Liver (tissue), 9 donors: Measurements from ENCODE around the gene TCFL5. TPM values are rescaled to one million over a fixed set of nuclear protein-coding genes. Genes with fewer than 3 reads are reported as not detected.

Experiments used
- DNase-seq: peaks from one replicate; pipeline ENCODE4 v3.0.0-alpha.2; 2017; ENCODE audit warnings: low spot score
- H3K27ac ChIP-seq, 2 donors: one replicate each; pipeline ENCODE4 v1.7.0; 2013; ENCODE audit warnings: inconsistent platforms in 2 of 2, low read length in 2 of 2, control low read depth in 1 of 2, low read depth in 1 of 2, mild to moderate bottlenecking in 1 of 2
- H3K27me3 ChIP-seq, 4 donors: one replicate each; pipeline versions ENCODE4 v1.6.1 to v1.7.0; 2013; ENCODE audit warnings: low read length in 3 of 4, inconsistent platforms in 1 of 4, mild to moderate bottlenecking in 1 of 4, moderate library complexity in 1 of 4; ENCODE audit not compliant: control insufficient read depth in 4 of 4, insufficient read depth in 4 of 4
- H3K36me3 ChIP-seq, 4 donors: one replicate each; pipeline versions ENCODE4 v1.6.1 to v1.7.0; 2013; ENCODE audit warnings: low read length in 3 of 4, mild to moderate bottlenecking in 3 of 4, low read depth in 1 of 4, moderate library complexity in 1 of 4; ENCODE audit not compliant: control insufficient read depth in 4 of 4, insufficient read depth in 3 of 4
- H3K4me1 ChIP-seq, 4 donors: one replicate each; pipeline versions ENCODE4 v1.6.1 to v1.7.0; 2013; ENCODE audit warnings: low read length in 3 of 4, mild to moderate bottlenecking in 3 of 4, moderate library complexity in 1 of 4; ENCODE audit not compliant: control insufficient read depth in 4 of 4, insufficient read depth in 4 of 4
- H3K4me3 ChIP-seq, 3 donors: one replicate each; pipeline versions ENCODE4 v1.6.1 to v1.7.0; 2013; ENCODE audit warnings: low read length in 3 of 3, control low read depth in 1 of 3, low read depth in 1 of 3, mild to moderate bottlenecking in 1 of 3
- H3K9ac ChIP-seq, 2 donors: one replicate each; pipeline ENCODE4 v1.7.0; 2013; ENCODE audit warnings: low read length in 2 of 2, mild to moderate bottlenecking in 2 of 2, moderate library complexity in 2 of 2, control low read depth in 1 of 2, low read depth in 1 of 2
- H3K9me3 ChIP-seq, 4 donors: one replicate each; pipeline versions ENCODE4 v1.6.1 to v1.7.0; 2013; ENCODE audit warnings: low read length in 3 of 4; ENCODE audit not compliant: control insufficient read depth in 4 of 4
- ATF3 ChIP-seq: IDR thresholded peaks from 2 replicates; pipeline ENCODE4 v1.6.1; 2016; ENCODE audit warnings: antibody characterized with exemption
- EGR1 ChIP-seq, 2 donors: IDR thresholded peaks; 2 replicates each; pipeline ENCODE4 v1.6.1; 2016 to 2018; ENCODE audit warnings: antibody characterized with exemption in 2 of 2, low read depth in 2 of 2
- FOXA1 ChIP-seq: IDR thresholded peaks from 2 replicates; pipeline ENCODE4 v1.6.1; 2016; ENCODE audit warnings: antibody characterized with exemption
- FOXA2 ChIP-seq: IDR thresholded peaks from 2 replicates; pipeline ENCODE4 v1.6.1; 2016; ENCODE audit warnings: antibody characterized with exemption
- GABPA ChIP-seq, 2 donors: IDR thresholded peaks in 1 of 2; conservative IDR thresholded peaks in 1 of 2; 2 replicates each; pipeline ENCODE4 v1.6.1; 2016; ENCODE audit warnings: antibody characterized with exemption in 2 of 2, mild to moderate bottlenecking in 1 of 2, moderate library complexity in 1 of 2
- HNF4G ChIP-seq: IDR thresholded peaks from 2 replicates; pipeline ENCODE4 v1.6.1; 2016; ENCODE audit warnings: antibody characterized with exemption
- JUND ChIP-seq, 2 donors: IDR thresholded peaks; 2 replicates each; pipeline ENCODE4 v1.6.1; 2016; ENCODE audit warnings: antibody characterized with exemption in 2 of 2
- MAX ChIP-seq: IDR thresholded peaks from 2 replicates; pipeline ENCODE4 v1.6.1; 2016; ENCODE audit warnings: antibody characterized with exemption
- NR2F2 ChIP-seq: IDR thresholded peaks from 2 replicates; pipeline ENCODE4 v1.6.1; 2016; ENCODE audit warnings: antibody characterized with exemption
- RAD21 ChIP-seq, 2 donors: IDR thresholded peaks; 2 replicates each; pipeline ENCODE4 v1.6.1; 2016; ENCODE audit warnings: antibody characterized with exemption in 2 of 2, mild to moderate bottlenecking in 2 of 2
- REST ChIP-seq: IDR thresholded peaks from 2 replicates; pipeline ENCODE4 v1.6.1; 2016; ENCODE audit warnings: antibody characterized with exemption, mild to moderate bottlenecking
- RXRA ChIP-seq, 2 donors: IDR thresholded peaks; 2 replicates each; pipeline ENCODE4 v1.6.1; 2017 to 2018; ENCODE audit warnings: antibody characterized with exemption in 2 of 2, mild to moderate bottlenecking in 1 of 2
- SP1 ChIP-seq: IDR thresholded peaks from 2 replicates; pipeline ENCODE4 v1.6.1; 2018; ENCODE audit warnings: antibody characterized with exemption, mild to moderate bottlenecking
- YY1 ChIP-seq: IDR thresholded peaks from 2 replicates; pipeline ENCODE4 v1.6.1; 2016; ENCODE audit warnings: antibody characterized with exemption, mild to moderate bottlenecking
- ZBTB33 ChIP-seq: IDR thresholded peaks from 2 replicates; pipeline ENCODE4 v1.6.1; 2016; ENCODE audit warnings: antibody characterized with exemption
- WGBS: extraction: QIAGEN DNeasy Blood & Tissue Kit; methylation state at CpG from one replicate; pipeline ENCODE4 v1.1.7; 2013; 5-methylcytosine and 5-hydroxymethylcytosine counted together
- polyA plus RNA-seq, 2 donors: library from polyadenylated mRNA; stranded (reverse) in 1 of 2; unstranded in 1 of 2; fragments of 200-250 nt in 1 of 2; fragments of >200 nt in 1 of 2; fragmentation: Nextera tagmentation in 1 of 2; extraction: Ambion mirVana in 1 of 2; gene quantifications; one replicate each; pipeline versions ENCODE4 v1.2.1 to v1.2.3, GENCODE V29; 2013 to 2015
- total RNA-seq, 2 donors: library from RNA; depleted of rRNA; stranded (reverse); fragments of >200 nt; gene quantifications; one replicate each; pipeline ENCODE4 v1.2.3, GENCODE V29; 2014
- donor health status: healthy.
- donor health status: healthy.
- donor health status: healthy.
- donor health status: healthy.
- donor health status: healthy.

The TCFL5 gene
- total and polyA plus RNA-seq, 4 donors = 0.79 to 3.8 (median 2.2) TPM

- H3K4me3 ChIP-seq = no peak overlapping the region
- WGBS = 89% methylated on average over 45 of the region's 45 CpGs
- peaks cover 0 to 15% (median 8%) of the 10 kb centered on the region in 4 donors for H3K4me1 ChIP-seq
- H3K9me3 ChIP-seq = no peaks in the 10 kb centered on the region
- TF ChIP-seq EGR1 (IDR thresholded peaks at IDR 0.05; ENCODE audit: low read depth in 2 of 2) = no peak
- no peak overlapping the region for H3K9ac ChIP-seq
- peaks cover 0 to 3% (median under 1%) of the 10 kb centered on the region in 4 donors for H3K36me3 ChIP-seq
- H3K27me3 ChIP-seq = no peaks in the 10 kb centered on the region
- no peak overlapping the region for H3K27ac ChIP-seq
- no peak for DNase-seq
Observed at GRCh38 chr20:62840244-62841197, 21.1 kb downstream of the TCFL5 start.

GRCh38 chr20:62839816-62840215 lies 21.8 kb downstream of the TCFL5 start:
- Histone ChIP-seq H3K4me3 (no peak overlapping the region), H3K9me3 (no peaks in the 10 kb centered on the region), H3K4me1 (peaks cover 0 to 15% (median 8%) of the 10 kb centered on the region in 4 donors), H3K27ac (no peak overlapping the region), H3K36me3 (peaks cover 0 to 3% (median 0%) of the 10 kb centered on the region in 4 donors), H3K9ac (no peak overlapping the region), H3K27me3 (no peaks in the 10 kb centered on the region)
- TF ChIP-seq REST = no peak
- TF ChIP-seq RXRA (IDR thresholded peaks at IDR 0.05) = no peak
- TF ChIP-seq NR2F2 = no peak
- no peak for TF ChIP-seq HNF4G
- TF ChIP-seq ATF3 = no peak
- TF ChIP-seq EGR1 (IDR thresholded peaks at IDR 0.05; ENCODE audit: low read depth in 2 of 2) = no peak
- TF ChIP-seq MAX = no peak
- TF ChIP-seq FOXA1 = no peak
- TF ChIP-seq SP1 = no peak
- no peak for TF ChIP-seq GABPA (IDR thresholded peaks at IDR 0.05 in 1 of 2, conservative IDR thresholded peaks at IDR 0.05 in 1 of 2)
- no peak for TF ChIP-seq RAD21 (IDR thresholded peaks at IDR 0.05)
- no peak for TF ChIP-seq JUND (IDR thresholded peaks at IDR 0.05)
- no peak for DNase-seq
- 90% methylated on average over 11 of the region's 11 CpGs for WGBS

- H3K9me3 ChIP-seq = no peaks in the 10 kb centered on the region
- H3K36me3 ChIP-seq = peaks cover 0 to 3% (median 0%) of the 10 kb centered on the region in 4 donors
- no peak overlapping the region for H3K27ac ChIP-seq
- H3K4me3 ChIP-seq = no peak overlapping the region
- H3K27me3 ChIP-seq = no peaks in the 10 kb centered on the region
- peaks cover 0 to 15% (median 8%) of the 10 kb centered on the region in 4 donors for H3K4me1 ChIP-seq
- no peak for TF ChIP-seq NR2F2
- no peak for TF ChIP-seq FOXA1
- TF ChIP-seq MAX = no peak
- no peak for TF ChIP-seq RAD21 (IDR thresholded peaks at IDR 0.05)
- TF ChIP-seq FOXA2 = no peak
- no peak for TF ChIP-seq YY1
- no peak for TF ChIP-seq GABPA (IDR thresholded peaks at IDR 0.05 in 1 of 2, conservative IDR thresholded peaks at IDR 0.05 in 1 of 2)
- TF ChIP-seq RXRA (IDR thresholded peaks at IDR 0.05) = no peak
- no peak for TF ChIP-seq JUND (IDR thresholded peaks at IDR 0.05)
- TF ChIP-seq ZBTB33 = no peak
- TF ChIP-seq EGR1 (IDR thresholded peaks at IDR 0.05; ENCODE audit: low read depth in 2 of 2) = no peak
- no peak for TF ChIP-seq ATF3
- WGBS = 90% methylated on average over 8 of the region's 8 CpGs
- DNase-seq = no peak
- no peak overlapping the region for H3K9ac ChIP-seq
Observed at GRCh38 chr20:62839261-62839660, 22.4 kb downstream of the TCFL5 start.
